K562 (cell line): ENCODE data around the gene ANKS1A. TPM values are rescaled to one million over a fixed set of nuclear protein-coding genes. Genes with fewer than 3 reads are reported as not detected.

Source experiments
- ATAC-seq: fragments of 200-7000 bp; cut with Tn5 transposase; 3 replicates; pipeline ENCODE4 v1.9.1; 2020; ENCODE audit warnings: moderate library complexity
- BruUV-seq: library from RNA; stranded (reverse); fragments of 400-500 nt; replicated peaks from 2 replicates; lab custom pipeline; 2021; lab: Mats Ljungman, UMichigan
- CTCF ChIA-PET: fragments of 300-600 bp; formaldehyde crosslinking; extraction: SDS; loops from one replicate; lab custom pipeline; 2021; ENCODE audit warnings: low intra/inter-chr PET ratio; lab: Yijun Ruan, JAX
- POLR2A ChIA-PET: fragments of 300-600, 350-650 bp; sonication (Branson Sonifier 250); formaldehyde crosslinking; extraction: SDS; loops from one replicate; lab custom pipeline; 2021; ENCODE audit warnings: antibody characterized with exemption, inconsistent platforms; lab: Yijun Ruan, JAX
- DNase-seq, 4 experiments: peaks; one replicate each; pipeline versions ENCODE4 v3.0.0 to v3.0.0-alpha.2; 2011 to 2018; ENCODE audit warnings: low spot score in 3 of 4, mixed read lengths in 3 of 4; ENCODE audit errors: extremely low read depth in 1 of 4
- FAIRE-seq: peaks from 2 replicates; lab custom pipeline; 2011; peaks lifted over from hg19 to GRCh38; lab: Jason Lieb, UNC
- H2AFZ ChIP-seq: 2 replicates; pipeline ENCODE4 v1.6.0; 2011; ENCODE audit warnings: low read depth, low read length, control low read depth, inconsistent platforms
- H3K27ac ChIP-seq: fragments of 200-600 bp; 3 replicates; pipeline ENCODE4 v1.8.0; 2011; ENCODE audit warnings: low read depth, mild to moderate bottlenecking, control low read depth, inconsistent platforms, low read length, moderate library complexity, mixed read lengths; ENCODE audit errors: extremely low read depth
- H3K27me3 ChIP-seq, 2 experiments: fragments of 300-600 bp in 1 of 2; 2 replicates in 1 of 2; 3 replicates in 1 of 2; pipeline versions ENCODE4 v1.6.0 to v1.8.0; 2011; ENCODE audit warnings: inconsistent platforms in 2 of 2, low read length in 2 of 2, mild to moderate bottlenecking in 1 of 2, mixed read lengths in 1 of 2, moderate library complexity in 1 of 2; ENCODE audit not compliant: control insufficient read depth in 2 of 2, insufficient read depth in 2 of 2
- H3K36me3 ChIP-seq: fragments of 300-600 bp; 3 replicates; pipeline ENCODE4 v1.8.0; 2011; ENCODE audit warnings: mild to moderate bottlenecking, low read length, inconsistent platforms; ENCODE audit not compliant: control insufficient read depth, insufficient read depth
- H3K4me1 ChIP-seq, 2 experiments: fragments of 200-600 bp in 1 of 2; replicated peaks in 1 of 2; 2 replicates in 1 of 2; 3 replicates in 1 of 2; pipeline versions ENCODE4 v1.5.1 to v1.8.0; 2011; ENCODE audit warnings: inconsistent platforms in 2 of 2, low read length in 2 of 2, mild to moderate bottlenecking in 1 of 2, mixed read lengths in 1 of 2, moderate library complexity in 1 of 2; ENCODE audit not compliant: control insufficient read depth in 2 of 2, insufficient read depth in 2 of 2
- H3K4me2 ChIP-seq: 2 replicates; pipeline ENCODE4 v1.6.1; 2011; ENCODE audit warnings: low read length, control low read depth, inconsistent platforms, mixed read lengths; ENCODE audit not compliant: insufficient read depth
- H3K4me3 ChIP-seq: fragments of 200-600 bp; sonication (generic), shearing (Covaris generic); 2 replicates; pipeline ENCODE4 v1.5.1; 2016; ENCODE audit warnings: control low read depth, inconsistent platforms
- H3K79me2 ChIP-seq: fragments of 200-600 bp; 3 replicates; pipeline ENCODE4 v1.8.0; 2011; ENCODE audit warnings: low read length, inconsistent platforms; ENCODE audit not compliant: control insufficient read depth, insufficient read depth
- H3K9ac ChIP-seq, 2 experiments: 2 replicates each; pipeline versions ENCODE4 v1.6.0 to v1.6.1; 2011; ENCODE audit warnings: low read depth in 2 of 2, low read length in 2 of 2, control low read depth in 1 of 2, inconsistent platforms in 1 of 2, mild to moderate bottlenecking in 1 of 2, mixed read lengths in 1 of 2; ENCODE audit not compliant: insufficient read depth in 1 of 2
- H3K9me1 ChIP-seq: one replicate; pipeline ENCODE4 v1.6.0; 2011; ENCODE audit warnings: inconsistent platforms, mild to moderate bottlenecking, low read length, moderate library complexity; ENCODE audit not compliant: control insufficient read depth, insufficient read depth
- H3K9me3 ChIP-seq: replicated peaks from 2 replicates; pipeline ENCODE4 v1.5.1; 2011; ENCODE audit warnings: low read depth, low read length, inconsistent platforms; ENCODE audit not compliant: control insufficient read depth, insufficient read depth
- H4K20me1 ChIP-seq: replicated peaks from 2 replicates; pipeline ENCODE4 v1.6.1; 2011; ENCODE audit warnings: low read length, inconsistent platforms, mixed read lengths; ENCODE audit not compliant: control insufficient read depth, insufficient read depth
- ARID1B ChIP-seq: fragments of 450-650 bp; IDR thresholded peaks from 2 replicates; pipeline ENCODE4 v1.6.1; 2016; ENCODE audit warnings: antibody characterized with exemption, mild to moderate bottlenecking, inconsistent platforms
- CCNT2 ChIP-seq: IDR thresholded peaks from 2 replicates; pipeline ENCODE4 v1.6.1; 2011; ENCODE audit warnings: borderline replicate concordance, low read depth, mild to moderate bottlenecking, moderate library complexity, mixed read lengths, low read length; ENCODE audit not compliant: insufficient read length; ENCODE audit errors: extremely low read depth
- CSDE1 ChIP-seq, 2 experiments: fragments of 450-650 bp; IDR thresholded peaks; 2 replicates each; pipeline ENCODE4 v1.6.1; 2016; ENCODE audit warnings: mild to moderate bottlenecking in 1 of 2
- CXXC5 ChIP-seq: fragments of 250-450 bp; sonication (Bioruptor Pico); IDR thresholded peaks from 2 replicates; pipeline ENCODE4 v1.8.0; 2022; ENCODE audit warnings: inconsistent platforms, mild to moderate bottlenecking, moderate library complexity
- ETV1 ChIP-seq: fragments of 450-650 bp; conservative IDR thresholded peaks from 2 replicates; pipeline ENCODE4 v1.6.1; 2016; ENCODE audit warnings: missing genetic modification characterization, control low read depth, low read depth, missing compliant biosample characterization
- ILK ChIP-seq: fragments of 450-650 bp; IDR thresholded peaks from 2 replicates; pipeline ENCODE4 v1.6.1; 2016; ENCODE audit warnings: missing genetic modification characterization, low read depth, mild to moderate bottlenecking, missing compliant biosample characterization, moderate library complexity, borderline replicate concordance
- RAD21 ChIP-seq, 2 experiments: fragments of 250-450 bp in 1 of 2; fragments of 450-650 bp in 1 of 2; sonication (Bioruptor Pico) in 1 of 2; formaldehyde crosslinking in 1 of 2; IDR thresholded peaks in 1 of 2; conservative IDR thresholded peaks in 1 of 2; 2 replicates each; pipeline versions ENCODE4 v1.4.0 to v1.8.0; 2020 to 2022; ENCODE audit warnings: mild to moderate bottlenecking in 2 of 2, moderate library complexity in 1 of 2
- TEAD2 ChIP-seq: fragments of 450-650 bp; IDR thresholded peaks from 2 replicates; pipeline ENCODE4 v1.6.1; 2016; ENCODE audit warnings: missing genetic modification characterization, control low read depth, missing compliant biosample characterization
- ZNF354B ChIP-seq: fragments of 250-450 bp; sonication (Bioruptor Pico); IDR thresholded peaks from 2 replicates; pipeline ENCODE4 v1.4.0; 2020
- ZNF41 ChIP-seq: fragments of 250-450 bp; sonication (Bioruptor Pico); conservative IDR thresholded peaks from 2 replicates; pipeline ENCODE4 v1.4.0; 2020; ENCODE audit warnings: mild to moderate bottlenecking
- ZSCAN29 ChIP-seq: fragments of 450-650 bp; IDR thresholded peaks from 2 replicates; pipeline ENCODE4 v1.6.1; 2017
- WGBS: fragments of 100-300 bp; shearing (Covaris generic); methylation state at CpG from one replicate; pipeline ENCODE4 v1.1.6; 2016; ENCODE audit warnings: low coverage, mixed read lengths; ENCODE audit not compliant: insufficient coverage; ENCODE audit errors: missing lambda C conversion rate; 5-methylcytosine and 5-hydroxymethylcytosine counted together
- in situ Hi-C: fragments of 300-500 bp; cut with MboI; formaldehyde crosslinking; loops from 4 replicates; pipeline ENCODE4 v1.15.0; 2018; ENCODE audit warnings: inconsistent platforms, mixed read lengths
- intact Hi-C: fragments of 100-400 bp; cut with micrococcal nuclease; formaldehyde crosslinking; loops from 2 replicates; pipeline ENCODE4 v1.14.2; 2022
- polyA plus RNA-seq, 8 experiments: library from polyadenylated mRNA; depleted of rRNA in 4 of 8; stranded (reverse) in 5 of 8; unstranded in 3 of 8; fragments of >200 nt; fragmentation: Nextera tagmentation in 2 of 8; fragmentation: Illumina TruSeq in 1 of 8; extraction: Ambion mirVana in 2 of 8; extraction: Trizol in 1 of 8; gene quantifications; 2 replicates each; pipeline versions ENCODE4 v1.2.1 to v1.2.3, GENCODE V29; 2011 to 2014; ENCODE audit warnings: inconsistent platforms in 1 of 8, missing spikeins in 1 of 8
- total RNA-seq, 7 experiments: library from RNA; depleted of rRNA in 6 of 7; stranded (reverse); fragments of >200 nt in 6 of 7; fragmentation: Illumina TruSeq in 2 of 7; extraction: Trizol in 2 of 7; gene quantifications; 2 replicates each; pipeline versions ENCODE4 v1.2.1 to v1.2.3, GENCODE V29; 2011 to 2021; ENCODE audit warnings: low replicate concordance in 1 of 7

Gene ANKS1A
- total and polyA plus RNA-seq, 9 of the 15 experiments (the other 6 are each of a cell fraction or from before 2014, with no cell fraction given) = 1.1 to 13.8 (median 5.3) TPM

DNA sequence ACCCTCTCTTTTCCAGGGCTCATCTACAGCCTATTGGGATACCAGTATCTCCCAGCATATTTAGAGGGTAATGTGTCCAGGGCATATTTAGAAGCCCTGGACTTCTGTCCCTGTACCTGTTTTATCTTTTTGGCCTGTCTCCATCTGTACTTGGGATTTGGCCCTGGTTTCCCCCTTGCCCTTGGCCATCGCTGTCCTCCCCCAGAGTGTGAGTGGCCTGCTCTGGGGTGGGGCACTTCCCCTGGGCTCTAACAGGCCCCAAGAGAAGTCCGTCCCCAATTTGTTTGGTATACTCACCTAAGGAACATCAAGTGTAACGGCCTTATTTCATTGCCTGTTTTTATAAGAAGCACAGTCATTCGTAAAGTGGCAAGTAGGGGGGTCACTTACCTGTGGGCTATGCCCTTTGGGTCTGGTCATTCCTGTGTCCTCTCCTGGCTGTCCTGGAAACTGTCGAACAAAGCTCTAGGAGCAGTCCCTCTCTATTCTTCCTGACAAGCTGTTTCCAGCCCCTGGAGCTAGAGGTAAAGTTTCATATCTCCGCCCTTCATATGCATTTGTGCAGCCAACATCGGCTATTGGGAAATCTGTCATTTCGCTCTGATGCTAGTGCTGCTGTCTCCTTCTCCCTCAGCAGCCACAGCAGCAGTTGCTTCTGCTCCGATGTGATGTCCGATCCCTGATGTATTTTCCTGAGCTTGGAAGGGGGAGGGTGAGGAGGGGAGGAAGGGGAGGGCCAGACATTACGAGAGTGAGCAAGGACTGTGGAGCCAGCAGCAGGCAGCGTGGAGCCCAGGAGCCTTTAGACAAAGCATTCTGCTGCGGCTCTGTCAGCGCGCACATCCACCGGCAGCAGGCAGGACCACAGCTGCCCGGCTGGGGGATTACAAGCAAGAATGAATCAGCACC is 168.6 kb downstream of the ANKS1A start:
- Histone ChIP-seq H4K20me1 (0 out of 2 replicates have a peak, but pooled peaks cover 2% of the 10 kb centered on the region), H2AFZ (no peak overlapping the region), H3K36me3 (peaks cover 9% of the 10 kb centered on the region; the same call in 2 of the 3 replicates), H3K27ac (no peak overlapping the region), H3K9me1 (no peaks in the 10 kb centered on the region), H3K9me3 (no peaks in the 10 kb centered on the region)
- FAIRE-seq (no peak), DNase-seq (no peak)
- intact Hi-C loops = no loop called here
- in situ Hi-C loops = no loop called here
- no TSS peak for BruUV-seq
- WGBS = 73% methylated on average over 16 of the region's 17 CpGs
- CTCF ChIA-PET = no interaction called here
- TF ChIP-seq RAD21 (CRISPR knock-in tag; conservative IDR thresholded peaks at IDR 0.05 in 1 of 2, IDR thresholded peaks at IDR 0.05 in 1 of 2) (no peak), CCNT2 (no peak), CXXC5 (CRISPR knock-in tag) (no peak), ILK (tag) (no peak), CSDE1 (IDR thresholded peaks at IDR 0.05) (no peak), TEAD2 (tag) (no peak), ZNF354B (CRISPR knock-in tag) (no peak), ARID1B (no peak), ETV1 (tag) (no peak), ZSCAN29 (no peak), ZNF41 (no peak)
- TF ChIP-seq, all 486 proteins: peak for 0
- POLR2A ChIA-PET = interaction anchor here (1.5 kb wide), 1 partner anchor 12 kb away, joined by 5 read pairs; no protein-coding TSS in a partner anchor
- ATAC-seq = no peak
- H3K4me3 ChIP-seq = no peak overlapping the region
- no peaks in the 10 kb centered on the region for H3K79me2 ChIP-seq
- 0 out of 4 replicates have a peak overlapping the region, but pooled peaks of 1 of the 2 experiments have one; percentile 11 for H3K9ac ChIP-seq
- H3K4me2 ChIP-seq = no peak overlapping the region
- no peaks in the 10 kb centered on the region for H3K27me3 ChIP-seq
- H3K4me1 ChIP-seq = peaks cover 0 to 3% of the 10 kb centered on the region in 2 experiments; a peak in 1 of 5 replicates
